GM21737 (cell line): ENCODE data around the gene SOX10.

ENCODE experiments used
- ATAC-seq: cut with Tn5 transposase; IDR thresholded peaks from one replicate; pipeline ENCODE4 v1.9.1; 2021; ENCODE audit warnings: mild to moderate bottlenecking, moderate library complexity; ENCODE audit not compliant: unreplicated experiment

Gene SOX10

GRCh38 chr22:37932401-37932800 lies 52.0 kb downstream of the SOX10 start:
- no peak for ATAC-seq

- ATAC-seq, result no peak
Measured at GRCh38 chr22:37931893-37932389, 52.4 kb downstream of the SOX10 start.

GRCh38 chr22:37930952-37931440 lies 53.4 kb downstream of the SOX10 start:
- ATAC-seq, result no peak

- no peak for ATAC-seq
Measured at GRCh38 chr22:37930270-37930951, 53.9 kb downstream of the SOX10 start.

- ATAC-seq, result no peak
Measured at GRCh38 chr22:37929390-37929789, 55.0 kb downstream of the SOX10 start.

GRCh38 chr22:37927637-37927936 lies 56.8 kb downstream of the SOX10 start:
- ATAC-seq, result no peak

- ATAC-seq, result no peak
Measured at GRCh38 chr22:37926771-37927636, 57.4 kb downstream of the SOX10 start.

- ATAC-seq, result no peak
Measured at GRCh38 chr22:37926358-37926757, 58.0 kb downstream of the SOX10 start.

- no peak for ATAC-seq
Measured at GRCh38 chr22:37925767-37926166, 58.6 kb downstream of the SOX10 start.

GRCh38 chr22:37925330-37925729 lies 59.0 kb downstream of the SOX10 start:
- ATAC-seq, result no peak

- ATAC-seq, result no peak
Measured at GRCh38 chr22:37924386-37925065, 59.8 kb downstream of the SOX10 start.

- no peak for ATAC-seq
Measured at GRCh38 chr22:37923927-37924326, 60.4 kb downstream of the SOX10 start.
